ENCODE data around the gene VDR.
A peak's percentile ranks its signal among the peaks of the same experiment; 100 is the strongest.

Gene VDR

GRCh38 chr12:47801904-47802246 lies 102.9 kb downstream of the VDR start:
- no peak for TF ChIP-seq CTCF (IDR thresholded peaks at IDR 0.05; ENCODE audit: low read depth, low read length)
- DNase-seq (ENCODE audit: extremely low read depth, low read depth): no peak

- DNase-seq (ENCODE audit: extremely low read depth, low read depth): no peak
- peak; percentile 22 for TF ChIP-seq CTCF (IDR thresholded peaks at IDR 0.05; ENCODE audit: low read depth, low read length)
Observed at GRCh38 chr12:47801170-47801903, 103.5 kb downstream of the VDR start.

GRCh38 chr12:47800582-47800981 lies 104.2 kb downstream of the VDR start:
- TF ChIP-seq CTCF (IDR thresholded peaks at IDR 0.05; ENCODE audit: low read depth, low read length): no peak
- no peak for DNase-seq (ENCODE audit: extremely low read depth, low read depth)

GRCh38 chr12:47799357-47799955 lies 105.3 kb downstream of the VDR start:
- TF ChIP-seq CTCF (IDR thresholded peaks at IDR 0.05; ENCODE audit: low read depth, low read length): no peak
- no peak for DNase-seq (ENCODE audit: extremely low read depth, low read depth)

- TF ChIP-seq CTCF (IDR thresholded peaks at IDR 0.05; ENCODE audit: low read depth, low read length): no peak
- DNase-seq (ENCODE audit: extremely low read depth, low read depth): no peak
Observed at GRCh38 chr12:47798382-47798948, 106.3 kb downstream of the VDR start.

- no peak for DNase-seq (ENCODE audit: extremely low read depth, low read depth)
- TF ChIP-seq CTCF (IDR thresholded peaks at IDR 0.05; ENCODE audit: low read depth, low read length): peak; percentile 16
Observed at GRCh38 chr12:47797441-47797840, 107.4 kb downstream of the VDR start.

GRCh38 chr12:47795814-47796411 lies 108.9 kb downstream of the VDR start:
- no peak for DNase-seq (ENCODE audit: extremely low read depth, low read depth)
- TF ChIP-seq CTCF (IDR thresholded peaks at IDR 0.05; ENCODE audit: low read depth, low read length): no peak

Data from AG09319 (cell line).